ENCODE measurements around the gene SNAI1.

SNAI1 gene

GRCh38 chr20:50014570-50015562 lies 32.1 kb downstream of the SNAI1 start:
- no peak for DNase-seq

- DNase-seq: no peak
Measured at GRCh38 chr20:50015636-50015992, 32.8 kb downstream of the SNAI1 start.

- no peak for DNase-seq
Measured at GRCh38 chr20:50015993-50016770, 33.4 kb downstream of the SNAI1 start.

- no peak for DNase-seq
Measured at GRCh38 chr20:50017160-50017559, 34.4 kb downstream of the SNAI1 start.

GRCh38 chr20:50017576-50018248 lies 34.9 kb downstream of the SNAI1 start:
- DNase-seq: no peak

- no peak for DNase-seq
Measured at GRCh38 chr20:50019466-50020256, 36.9 kb downstream of the SNAI1 start.

- no peak for DNase-seq
Measured at GRCh38 chr20:50020288-50020687, 37.5 kb downstream of the SNAI1 start.

GRCh38 chr20:50022676-50023075 lies 39.9 kb downstream of the SNAI1 start:
- DNase-seq: no peak

GRCh38 chr20:50023116-50023805 lies 40.5 kb downstream of the SNAI1 start:
- no peak for DNase-seq

- no peak for DNase-seq
Measured at GRCh38 chr20:50026746-50027575, 44.2 kb downstream of the SNAI1 start.

- DNase-seq: no peak
Measured at GRCh38 chr20:50027611-50028105, 44.9 kb downstream of the SNAI1 start.

GRCh38 chr20:50029083-50029696 lies 46.4 kb downstream of the SNAI1 start:
- DNase-seq: no peak

- DNase-seq: peak; percentile 48
Measured at GRCh38 chr20:50029697-50030461, 47.1 kb downstream of the SNAI1 start.

GRCh38 chr20:50032955-50033666 lies 50.3 kb downstream of the SNAI1 start:
- no peak for DNase-seq

GRCh38 chr20:50034567-50035180 lies 51.9 kb downstream of the SNAI1 start:
- no peak for DNase-seq

GRCh38 chr20:50036703-50037102 lies 53.9 kb downstream of the SNAI1 start:
- no peak for DNase-seq

- no peak for DNase-seq
Measured at GRCh38 chr20:50037123-50037522, 54.3 kb downstream of the SNAI1 start.

- no peak for DNase-seq
Measured at GRCh38 chr20:50037575-50037974, 54.8 kb downstream of the SNAI1 start.
